ENCODE results near the gene RNH1.

RNH1 gene

GRCh38 chr11:454801-455565 lies 52.1 kb downstream of the RNH1 start:
- DNase-seq, result no peak

DNA sequence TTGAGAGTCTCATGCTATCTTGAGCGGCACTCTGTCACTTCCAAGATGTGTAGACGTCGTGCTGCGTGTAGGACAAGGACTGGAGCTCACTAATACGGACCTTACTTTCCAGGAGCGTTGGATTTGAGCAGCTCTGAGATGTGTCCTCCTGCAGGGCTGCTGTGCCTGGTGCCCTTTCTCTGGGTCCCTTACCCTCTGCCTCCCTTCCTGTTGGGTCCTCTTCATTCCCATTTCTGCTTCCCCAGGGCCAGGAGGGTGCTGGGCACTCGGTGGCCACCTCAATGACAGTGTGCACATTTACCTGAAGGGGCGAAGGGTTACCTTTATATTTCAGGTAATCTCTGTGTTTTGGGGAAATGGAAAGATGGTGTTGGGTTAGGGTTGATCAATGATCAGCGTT lies 53.0 kb downstream of the RNH1 start:
- no peak for DNase-seq

- DNase-seq, result no peak
Observed at GRCh38 chr11:453564-453963, 53.5 kb downstream of the RNH1 start.

GRCh38 chr11:452916-453527 lies 54.0 kb downstream of the RNH1 start:
- no peak for DNase-seq

- no peak for DNase-seq
Observed at GRCh38 chr11:452203-452744, 54.8 kb downstream of the RNH1 start.

DNA sequence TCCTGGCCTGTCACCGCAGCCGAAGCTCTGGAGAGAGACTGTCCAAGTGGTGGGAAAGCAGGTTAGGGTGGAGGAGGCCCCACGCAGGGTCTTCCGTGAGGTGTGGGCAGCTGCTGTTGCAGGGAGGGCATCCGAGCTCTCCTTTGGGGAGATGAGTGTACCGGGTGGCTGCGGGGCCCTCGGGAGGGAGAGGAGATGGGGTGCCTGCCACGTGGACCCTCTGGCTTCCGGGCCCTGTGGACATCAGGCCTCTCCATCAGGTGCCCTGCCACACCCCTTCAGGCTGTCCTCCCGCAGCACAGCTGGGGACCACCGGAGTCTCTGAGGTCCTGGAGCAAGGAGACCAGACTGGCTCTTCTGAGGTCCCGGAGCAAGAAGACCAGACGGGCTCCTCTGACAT lies 55.3 kb downstream of the RNH1 start:
- DNase-seq, result no peak

- peak; percentile 78 for DNase-seq
Observed at GRCh38 chr11:450809-451451, 56.1 kb downstream of the RNH1 start.

DNA sequence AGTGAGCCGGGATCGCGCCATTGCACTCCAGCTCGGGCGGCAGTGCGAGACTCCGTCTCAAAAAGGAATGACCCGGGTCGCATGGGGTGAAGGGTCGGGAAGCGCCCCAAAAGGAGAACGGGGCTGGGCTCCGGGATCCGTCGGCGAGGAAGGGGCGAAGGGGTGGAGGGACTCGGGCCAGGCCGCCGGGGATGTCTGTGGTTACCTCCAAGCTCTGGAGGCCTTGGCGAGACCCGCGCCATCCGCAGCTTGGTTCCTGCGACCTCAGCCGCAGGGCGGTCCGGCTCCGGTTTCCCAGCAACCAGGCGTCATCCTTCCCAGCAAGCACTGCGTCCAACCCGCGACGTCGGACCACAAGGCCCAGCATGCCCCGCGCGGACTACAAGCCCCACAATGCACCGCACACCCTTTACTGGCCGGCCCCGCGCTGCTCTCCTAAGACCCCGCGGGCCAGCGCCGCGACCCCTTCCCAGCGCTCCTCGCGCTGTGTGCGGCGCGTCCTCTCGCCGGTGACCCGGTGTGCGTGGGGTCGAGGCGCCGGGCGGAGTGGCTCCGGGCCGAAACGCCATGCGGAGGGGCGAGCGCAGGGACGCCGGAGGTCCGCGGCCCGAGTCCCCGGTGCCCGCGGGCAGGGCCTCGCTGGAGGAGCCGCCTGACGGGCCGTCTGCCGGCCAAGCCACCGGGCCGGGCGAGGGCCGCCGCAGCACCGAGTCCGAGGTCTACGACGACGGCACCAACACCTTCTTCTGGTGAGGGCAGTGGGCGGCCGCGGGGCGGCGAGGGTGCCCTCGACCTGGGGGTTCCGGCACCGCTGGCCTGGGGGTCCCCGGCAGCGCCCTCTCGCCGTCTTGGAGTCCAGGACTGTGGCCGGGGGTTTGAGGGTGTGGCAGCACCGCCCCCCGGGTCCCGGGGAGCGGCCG lies 56.9 kb downstream of the RNH1 start, which contains the start of gene PTDSS2:
Gene PTDSS2, plus strand, starts transcription at position 391 of the 920 bp plus-strand sequence. Its CDS starts 177 bp downstream, at position 568.
- peak; percentile 95 for DNase-seq

- peak; percentile 89 for DNase-seq
Observed at GRCh38 chr11:447923-448731, 58.9 kb downstream of the RNH1 start.

GRCh38 chr11:446891-447290 lies 60.2 kb downstream of the RNH1 start:
- no peak for DNase-seq

GRCh38 chr11:445765-446588 lies 61.1 kb downstream of the RNH1 start:
- DNase-seq, result no peak

All from hematopoietic multipotent progenitor cell treated with erythropoietin and hydrocortisone succinate and interleukin-3 and kit ligand, for 8 days (in vitro differentiated cells).